Gastrocnemius medialis (tissue), 4 donors: ENCODE data around the gene FBXL19. TPM values are rescaled to one million over a fixed set of nuclear protein-coding genes. Genes with fewer than 3 reads are reported as not detected.

Experiments
- ATAC-seq, 2 donors: fragments of 150-250 bp; one replicate each; pipeline ENCODE4 v1.9.1; 2016
- DNase-seq, 2 donors: peaks; one replicate each; pipeline ENCODE4 v3.0.0-alpha.2; 2019
- H3K27ac ChIP-seq, 4 donors: fragments of 200-600 bp; sonication (generic); 1 replicate in 1 of 4; 2 replicates in 3 of 4; pipeline ENCODE4 v1.5.1; 2016 to 2018; ENCODE audit warnings: mild to moderate bottlenecking in 2 of 4, moderate library complexity in 1 of 4
- H3K27me3 ChIP-seq, 3 donors: fragments of 200-600 bp; sonication (generic) in 2 of 3; 1 replicate in 1 of 3; 2 replicates in 2 of 3; pipeline versions ENCODE4 v1.5.1 to v1.6.0; 2016 to 2019; ENCODE audit warnings: mild to moderate bottlenecking in 1 of 3, moderate library complexity in 1 of 3
- H3K36me3 ChIP-seq, 2 donors: fragments of 200-600 bp; sonication (generic) in 1 of 2; one replicate each; pipeline ENCODE4 v1.5.1; 2017 to 2018
- H3K4me1 ChIP-seq, 2 donors: fragments of 200-600 bp; sonication (generic) in 1 of 2; one replicate each; pipeline ENCODE4 v1.5.1; 2016 to 2017; ENCODE audit warnings: mild to moderate bottlenecking in 2 of 2
- H3K4me3 ChIP-seq, 4 donors: fragments of 200-600 bp; sonication (generic) in 3 of 4; 1 replicate in 1 of 4; 2 replicates in 3 of 4; pipeline ENCODE4 v1.5.1; 2016 to 2019; ENCODE audit warnings: mild to moderate bottlenecking in 2 of 4
- H3K9me3 ChIP-seq, 3 donors: fragments of 200-600 bp; sonication (generic) in 2 of 3; 1 replicate in 1 of 3; 2 replicates in 2 of 3; pipeline ENCODE4 v1.5.1; 2016 to 2019
- CTCF ChIP-seq, 5 experiments: fragments of 450-650 bp in 3 of 5; fragments of 200-600 bp in 2 of 5; sonication (generic) in 2 of 5; IDR thresholded peaks in 4 of 5; conservative IDR thresholded peaks in 1 of 5; 1 replicate in 4 of 5; 2 replicates in 1 of 5; pipeline ENCODE4 v1.5.1; 2016 to 2019; ENCODE audit warnings: antibody characterized with exemption in 5 of 5, mild to moderate bottlenecking in 3 of 5, moderate library complexity in 3 of 5
- POLR2A ChIP-seq, 2 donors: fragments of 450-650 bp; IDR thresholded peaks; one replicate each; pipeline ENCODE4 v1.6.1; 2017; ENCODE audit warnings: antibody characterized with exemption in 2 of 2, mild to moderate bottlenecking in 2 of 2, moderate library complexity in 2 of 2
- in situ Hi-C, 4 donors: fragments of 200-750 bp; cut with MboI; loops; one replicate each; pipeline versions ENCODE4 v1.15.0 to v1.8.0; 2017; ENCODE audit warnings: low sequenced_read_pairs in 4 of 4
- intact Hi-C: fragments of 100-400 bp; cut with DNase I; formaldehyde crosslinking; loops from one replicate; pipeline ENCODE4 v1.15.1; 2023; ENCODE audit warnings: low total_unique reads
- total RNA-seq, 4 donors: library from RNA; depleted of rRNA; stranded (reverse); fragments of >200 nt; gene quantifications; one replicate each; pipeline versions ENCODE4 v1.1.0 to v1.2.3, GENCODE V29; 2016

The FBXL19 gene
- total RNA-seq, 4 donors from 2014 or later = 3.4 to 7.9 (median 4.8) TPM

DNA sequence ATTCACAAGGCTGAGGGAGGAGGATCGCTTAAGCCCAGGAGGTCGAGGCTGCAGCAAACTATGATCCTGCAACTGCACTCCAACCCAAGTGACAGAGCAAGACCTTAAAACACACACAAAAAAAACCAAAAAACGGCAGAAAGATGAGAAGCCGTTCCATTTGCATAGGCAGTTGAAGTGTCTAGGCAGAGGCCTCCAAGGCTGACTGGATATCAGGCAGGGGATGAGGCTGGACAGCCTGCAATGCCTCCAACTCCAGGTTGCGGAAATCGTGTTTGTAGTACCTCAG is 2.0 kb upstream of the FBXL19 start:
- H3K27ac ChIP-seq = peak overlapping the region; percentile 65 to 97 (median 94)
- peaks cover 11% of the 10 kb centered on the region in 2 donors for H3K4me1 ChIP-seq
- H3K4me3 ChIP-seq = peak overlapping the region; percentile 57 to 84 (median 70)
- intact Hi-C loops (loop anchor here (1.0 kb wide), 1 partner anchor 77 kb away; no protein-coding TSS in a partner anchor), in situ Hi-C loops (loop anchor here in 1 of 4 donors (5.0 kb wide), 1 partner anchor 79 kb away; no protein-coding TSS in a partner anchor)
- no peaks in the 10 kb centered on the region for H3K36me3 ChIP-seq
- DNase-seq = no peak
- H3K9me3 ChIP-seq = no peaks in the 10 kb centered on the region
- TF ChIP-seq CTCF (IDR thresholded peaks at IDR 0.05 in 4 of 5, conservative IDR thresholded peaks at IDR 0.05 in 1 of 5) (no peak), POLR2A (IDR thresholded peaks at IDR 0.05) (no peak)
- no peak for ATAC-seq
- no peaks in the 10 kb centered on the region for H3K27me3 ChIP-seq

DNA sequence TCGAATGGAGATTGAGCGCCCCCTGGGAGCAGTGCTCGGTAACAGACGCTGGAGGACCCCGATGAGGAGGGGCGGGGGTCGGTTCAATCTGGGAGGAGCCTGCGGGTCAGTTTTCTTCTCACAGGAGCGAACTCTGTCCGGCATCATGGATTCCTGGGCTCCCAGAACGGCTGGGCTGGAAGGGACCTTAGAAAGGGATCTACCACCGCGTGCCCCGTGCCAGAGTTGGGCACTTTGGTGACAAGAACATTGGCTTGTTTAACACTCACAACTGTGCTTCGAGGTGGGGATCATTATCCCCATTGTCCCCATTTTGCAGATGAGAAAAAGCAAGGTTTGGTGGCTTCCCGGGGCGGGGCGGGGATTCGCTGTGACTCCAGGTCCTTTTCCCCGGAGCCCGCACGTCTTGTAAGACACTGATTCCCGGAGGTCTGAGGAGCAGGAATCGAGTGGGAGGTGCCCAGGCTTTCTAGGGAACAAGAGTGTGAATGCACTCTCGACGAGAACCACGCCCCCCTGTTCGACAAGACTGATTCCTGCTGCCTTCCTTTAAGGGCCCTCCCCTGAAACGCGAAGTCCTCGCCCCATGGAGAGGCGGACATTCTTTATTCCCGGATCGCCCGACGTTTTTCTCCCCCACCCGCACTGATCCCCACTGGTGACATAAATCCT is 1.5 kb upstream of the FBXL19 start:
- intact Hi-C loops = loop anchor here (1.0 to 2.0 kb wide), 4 partner anchors 25 to 224 kb away; partner anchors contain the start of gene ORAI3
- ATAC-seq (peak; percentile 7), DNase-seq (peak; percentile 52 to 75)
- TF ChIP-seq CTCF (IDR thresholded peaks at IDR 0.05 in 4 of 5, conservative IDR thresholded peaks at IDR 0.05 in 1 of 5) (peak; percentile 83 to 88 (median 85)), POLR2A (IDR thresholded peaks at IDR 0.05) (no peak)
- in situ Hi-C loops = loop anchor here in 1 of 4 donors (5.0 kb wide), 1 partner anchor 80 kb away; no protein-coding TSS in a partner anchor
- Histone ChIP-seq H3K4me3 (peak overlapping the region; percentile 57 to 84 (median 70)), H3K4me1 (peaks cover 11% of the 10 kb centered on the region in 2 donors), H3K27me3 (no peaks in the 10 kb centered on the region), H3K36me3 (no peaks in the 10 kb centered on the region), H3K27ac (peak overlapping the region; percentile 65 to 97 (median 94)), H3K9me3 (no peaks in the 10 kb centered on the region)

DNA sequence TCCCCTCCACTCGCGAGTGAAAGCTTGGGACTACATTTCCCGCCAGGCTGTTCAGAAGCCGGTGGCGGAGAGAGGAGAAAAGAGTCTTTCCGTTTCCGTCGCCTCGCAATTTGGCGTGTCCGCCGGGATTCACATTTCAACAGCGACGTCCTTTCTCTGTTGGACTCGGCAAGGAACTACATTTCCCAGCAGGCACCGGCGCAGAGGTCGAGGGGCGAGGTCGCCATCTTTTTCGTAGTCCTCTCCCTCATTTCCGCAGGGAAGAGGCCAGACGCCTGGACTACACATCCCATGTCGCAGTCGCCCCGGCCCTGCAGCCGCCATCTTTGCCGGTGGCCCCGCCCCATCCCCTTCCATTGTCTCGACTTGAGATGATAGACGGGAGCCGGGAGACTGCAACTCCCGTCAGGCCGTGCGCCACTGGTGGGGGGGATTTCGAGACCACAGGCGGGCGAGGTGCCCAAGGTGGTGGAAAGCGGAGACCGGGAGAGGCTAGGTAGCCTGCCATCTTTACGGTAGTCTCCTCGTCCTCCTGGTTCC is 882 bp upstream of the FBXL19 start:
- Histone ChIP-seq H3K9me3 (no peaks in the 10 kb centered on the region), H3K4me1 (peaks cover 11 to 13% of the 10 kb centered on the region in 2 donors), H3K27ac (peak overlapping the region; percentile 92 to 97 (median 96)), H3K36me3 (no peaks in the 10 kb centered on the region), H3K27me3 (no peaks in the 10 kb centered on the region), H3K4me3 (peak overlapping the region; percentile 72 to 92 (median 79))
- in situ Hi-C loops = loop anchor here in 1 of 4 donors (5.0 kb wide), 1 partner anchor 80 kb away; no protein-coding TSS in a partner anchor
- DNase-seq (peak; percentile 100), ATAC-seq (peak; percentile 79 to 81)
- no peak for TF ChIP-seq POLR2A (IDR thresholded peaks at IDR 0.05)
- no peak for TF ChIP-seq CTCF (IDR thresholded peaks at IDR 0.05 in 4 of 5, conservative IDR thresholded peaks at IDR 0.05 in 1 of 5)
- intact Hi-C loops = loop anchor here (1.0 to 2.0 kb wide), 3 partner anchors 25 to 224 kb away; partner anchors contain the start of gene ORAI3

DNA sequence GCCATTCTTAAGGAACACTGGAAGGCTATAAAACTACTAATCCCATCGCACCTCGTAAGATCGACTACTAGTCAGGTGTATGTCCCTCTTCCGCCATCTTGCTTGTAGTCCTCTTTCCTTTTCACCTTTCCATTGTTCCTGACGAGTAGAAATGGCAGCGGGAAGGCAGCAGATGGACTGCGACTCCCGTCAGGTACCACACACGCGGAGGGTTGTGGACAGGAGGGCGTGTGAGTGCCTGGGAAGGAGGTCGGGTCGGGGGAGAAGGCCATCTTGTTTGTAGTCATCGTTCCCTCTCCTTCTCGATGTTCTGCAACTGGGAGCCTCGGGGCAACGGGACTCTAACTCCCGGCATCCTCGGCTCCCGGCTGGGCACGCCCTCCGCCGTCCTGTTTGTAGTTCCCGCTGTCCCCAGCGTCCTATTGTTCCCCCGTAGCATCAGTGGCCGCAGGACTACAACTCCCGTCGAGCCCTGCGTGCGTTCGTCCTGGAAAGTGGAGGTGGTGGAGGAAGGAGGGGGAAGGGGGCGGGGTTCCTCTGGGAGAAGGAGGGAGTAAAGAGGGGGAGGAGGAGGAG is 324 bp upstream of the FBXL19 start:
- in situ Hi-C loops = loop anchor here in 1 of 4 donors (5.0 kb wide), 1 partner anchor 81 kb away; no protein-coding TSS in a partner anchor
- peak; percentile 79 for ATAC-seq
- H3K4me3 ChIP-seq = peak overlapping the region; percentile 74 to 93 (median 88)
- H3K36me3 ChIP-seq = no peaks in the 10 kb centered on the region
- peak; percentile 100 for DNase-seq
- peak overlapping the region; percentile 92 to 97 (median 96) for H3K27ac ChIP-seq
- peaks cover 11 to 16% of the 10 kb centered on the region in 2 donors for H3K4me1 ChIP-seq
- no peaks in the 10 kb centered on the region for H3K9me3 ChIP-seq
- no peaks in the 10 kb centered on the region for H3K27me3 ChIP-seq
- intact Hi-C loops = loop anchor here (1.0 to 2.0 kb wide), 5 partner anchors 19 to 225 kb away; partner anchors contain the start of genes ORAI3 and SETD1A
- no peak for TF ChIP-seq CTCF (IDR thresholded peaks at IDR 0.05 in 4 of 5, conservative IDR thresholded peaks at IDR 0.05 in 1 of 5)
- TF ChIP-seq POLR2A (IDR thresholded peaks at IDR 0.05) = peak in 1 of 2 donors; percentile 64
